Measurements from ENCODE around the gene SLC25A5. TPM values are rescaled to one million over a fixed set of nuclear protein-coding genes. Genes with fewer than 3 reads are reported as not detected.
A peak's percentile ranks its signal among the peaks of the same experiment; 100 is the strongest.

The SLC25A5 gene
- total RNA-seq, 1 donor from 2014 or later: 551 TPM

DNA sequence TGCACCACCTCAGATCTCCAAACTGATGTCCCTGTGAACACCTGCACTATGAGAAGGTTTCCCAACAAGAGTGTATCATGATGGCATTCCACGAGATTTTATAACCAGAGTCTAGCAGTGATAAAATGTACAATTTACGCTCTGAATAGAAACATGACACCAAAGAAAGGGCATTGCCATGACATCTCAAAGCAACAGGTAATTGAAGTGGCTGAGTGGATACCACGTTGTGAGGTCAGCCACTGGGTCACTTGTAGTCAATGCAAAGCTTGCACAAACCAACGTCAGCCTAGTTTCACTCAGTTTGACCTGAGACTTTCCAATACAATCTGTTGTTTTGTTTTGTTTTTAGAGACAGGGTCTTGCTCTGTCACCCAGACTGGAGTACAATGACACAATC is 15.0 kb upstream of the SLC25A5 start:
- H3K4me3 ChIP-seq (ENCODE audit: low read depth, low read length): no peak overlapping the region
- FAIRE-seq (no peak), DNase-seq (ENCODE audit: low read depth) (no peak)
- TF ChIP-seq, protein P1, sequence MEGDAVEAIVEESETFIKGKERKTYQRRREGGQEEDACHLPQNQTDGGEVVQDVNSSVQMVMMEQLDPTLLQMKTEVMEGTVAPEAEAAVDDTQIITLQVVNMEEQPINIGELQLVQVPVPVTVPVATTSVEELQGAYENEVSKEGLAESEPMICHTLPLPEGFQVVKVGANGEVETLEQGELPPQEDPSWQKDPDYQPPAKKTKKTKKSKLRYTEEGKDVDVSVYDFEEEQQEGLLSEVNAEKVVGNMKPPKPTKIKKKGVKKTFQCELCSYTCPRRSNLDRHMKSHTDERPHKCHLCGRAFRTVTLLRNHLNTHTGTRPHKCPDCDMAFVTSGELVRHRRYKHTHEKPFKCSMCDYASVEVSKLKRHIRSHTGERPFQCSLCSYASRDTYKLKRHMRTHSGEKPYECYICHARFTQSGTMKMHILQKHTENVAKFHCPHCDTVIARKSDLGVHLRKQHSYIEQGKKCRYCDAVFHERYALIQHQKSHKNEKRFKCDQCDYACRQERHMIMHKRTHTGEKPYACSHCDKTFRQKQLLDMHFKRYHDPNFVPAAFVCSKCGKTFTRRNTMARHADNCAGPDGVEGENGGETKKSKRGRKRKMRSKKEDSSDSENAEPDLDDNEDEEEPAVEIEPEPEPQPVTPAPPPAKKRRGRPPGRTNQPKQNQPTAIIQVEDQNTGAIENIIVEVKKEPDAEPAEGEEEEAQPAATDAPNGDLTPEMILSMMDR (IDR thresholded peaks at IDR 0.05; ENCODE audit: insufficient read depth, low read length, severe bottlenecking): no peak
- no peaks in the 10 kb centered on the region for H3K36me3 ChIP-seq (ENCODE audit: control insufficient read depth, insufficient read depth, low read length)
- no peaks in the 10 kb centered on the region for H3K27me3 ChIP-seq (ENCODE audit: control insufficient read depth, insufficient read depth, low read length)

DNA sequence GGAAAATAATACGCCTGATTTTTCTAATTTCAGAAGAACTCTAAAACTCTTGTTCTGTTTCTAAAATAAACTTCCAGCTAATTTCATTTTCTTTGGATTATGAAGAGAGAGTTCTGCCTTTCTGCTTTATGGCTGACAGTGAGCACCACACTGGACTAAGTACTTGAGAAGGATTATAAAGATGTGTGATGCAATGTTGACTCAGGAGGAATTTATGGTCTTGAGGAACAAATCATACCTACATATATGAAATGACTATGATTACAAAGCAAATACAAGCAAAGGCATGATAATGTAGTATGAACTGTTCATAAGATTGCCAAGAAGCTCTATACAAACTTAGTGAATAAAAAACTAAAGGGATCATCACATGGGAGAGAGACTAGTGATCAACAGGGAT is 13.0 kb upstream of the SLC25A5 start:
- FAIRE-seq: no peak
- no peaks in the 10 kb centered on the region for H3K36me3 ChIP-seq (ENCODE audit: control insufficient read depth, insufficient read depth, low read length)
- H3K27me3 ChIP-seq (ENCODE audit: control insufficient read depth, insufficient read depth, low read length): no peaks in the 10 kb centered on the region
- TF ChIP-seq, protein P1 (IDR thresholded peaks at IDR 0.05; ENCODE audit: insufficient read depth, low read length, severe bottlenecking): no peak
- DNase-seq (ENCODE audit: low read depth): peak; percentile 87
- H3K4me3 ChIP-seq (ENCODE audit: low read depth, low read length): no peak overlapping the region

DNA sequence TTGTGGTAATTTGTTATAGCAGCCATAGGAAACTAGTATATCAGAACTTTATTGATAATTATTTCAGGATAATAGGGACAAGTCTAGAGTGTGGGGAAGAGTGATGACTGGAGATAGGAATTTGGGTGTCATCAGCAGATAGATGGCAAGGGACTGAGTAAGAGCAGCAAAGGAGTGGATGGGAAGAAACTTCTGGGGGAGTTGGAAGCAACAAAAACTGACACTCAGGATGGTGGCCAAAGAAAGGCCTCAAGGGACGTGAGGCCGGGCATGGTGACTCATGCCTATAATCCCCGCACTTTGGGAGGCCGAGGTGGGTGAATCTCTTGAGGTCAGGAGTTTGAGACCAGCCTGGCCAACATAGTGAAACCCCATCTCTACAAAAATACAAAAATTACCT is 9.1 kb upstream of the SLC25A5 start:
- H3K36me3 ChIP-seq (ENCODE audit: control insufficient read depth, insufficient read depth, low read length): no peaks in the 10 kb centered on the region
- no peak overlapping the region for H3K4me3 ChIP-seq (ENCODE audit: low read depth, low read length)
- H3K27me3 ChIP-seq (ENCODE audit: control insufficient read depth, insufficient read depth, low read length): no peaks in the 10 kb centered on the region
- FAIRE-seq (no peak), DNase-seq (ENCODE audit: low read depth) (no peak)
- TF ChIP-seq, protein P1 (IDR thresholded peaks at IDR 0.05; ENCODE audit: insufficient read depth, low read length, severe bottlenecking): no peak

DNA sequence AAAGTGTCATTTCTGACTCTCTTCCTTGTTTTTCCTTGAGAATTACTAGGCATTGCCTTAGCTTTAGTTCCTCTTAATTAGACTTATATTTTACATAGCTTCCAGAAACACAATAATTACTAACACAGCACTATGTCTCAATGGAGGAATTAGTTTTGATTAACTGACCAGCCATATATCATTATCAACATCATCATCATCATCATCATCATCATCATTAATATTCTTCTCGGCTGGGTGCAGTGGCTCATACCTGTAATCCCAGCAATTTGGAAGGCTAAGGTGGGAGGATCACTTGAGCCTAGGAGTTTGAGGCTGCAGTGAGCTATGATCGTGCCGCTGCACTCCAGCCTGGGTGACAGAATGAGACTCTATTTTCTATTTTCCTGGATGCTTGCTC is 2.7 kb upstream of the SLC25A5 start:
- Histone ChIP-seq H3K4me3 (ENCODE audit: low read depth, low read length) (no peak overlapping the region), H3K36me3 (ENCODE audit: control insufficient read depth, insufficient read depth, low read length) (peaks cover 9% of the 10 kb centered on the region), H3K27me3 (ENCODE audit: control insufficient read depth, insufficient read depth, low read length) (no peaks in the 10 kb centered on the region)
- no peak for FAIRE-seq
- no peak for DNase-seq (ENCODE audit: low read depth)
- TF ChIP-seq, protein P1 (IDR thresholded peaks at IDR 0.05; ENCODE audit: insufficient read depth, low read length, severe bottlenecking): no peak

DNA sequence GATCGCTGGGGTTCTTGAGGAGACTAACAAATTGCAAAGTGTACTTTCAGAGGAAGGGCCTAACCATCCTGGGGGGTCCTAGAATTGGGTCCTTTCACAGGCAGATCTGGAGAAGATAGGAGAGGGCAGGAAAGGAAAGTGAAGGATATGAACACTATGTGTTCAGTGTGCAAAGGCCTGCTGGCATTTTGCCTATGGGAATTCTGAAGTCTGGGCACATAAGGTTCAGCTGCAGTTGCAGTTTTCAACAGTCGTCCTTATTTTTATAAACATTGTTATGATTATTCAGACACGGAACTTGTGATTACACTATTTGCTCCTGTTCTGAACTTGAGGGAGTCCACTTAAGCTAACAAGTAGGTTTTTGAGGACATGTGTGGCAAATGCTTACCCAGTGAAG is 1.3 kb upstream of the SLC25A5 start:
- DNase-seq (ENCODE audit: low read depth) (no peak), FAIRE-seq (no peak)
- H3K36me3 ChIP-seq (ENCODE audit: control insufficient read depth, insufficient read depth, low read length): peaks cover 11% of the 10 kb centered on the region
- TF ChIP-seq, protein P1 (IDR thresholded peaks at IDR 0.05; ENCODE audit: insufficient read depth, low read length, severe bottlenecking): no peak
- H3K27me3 ChIP-seq (ENCODE audit: control insufficient read depth, insufficient read depth, low read length): no peaks in the 10 kb centered on the region
- no peak overlapping the region for H3K4me3 ChIP-seq (ENCODE audit: low read depth, low read length)

DNA sequence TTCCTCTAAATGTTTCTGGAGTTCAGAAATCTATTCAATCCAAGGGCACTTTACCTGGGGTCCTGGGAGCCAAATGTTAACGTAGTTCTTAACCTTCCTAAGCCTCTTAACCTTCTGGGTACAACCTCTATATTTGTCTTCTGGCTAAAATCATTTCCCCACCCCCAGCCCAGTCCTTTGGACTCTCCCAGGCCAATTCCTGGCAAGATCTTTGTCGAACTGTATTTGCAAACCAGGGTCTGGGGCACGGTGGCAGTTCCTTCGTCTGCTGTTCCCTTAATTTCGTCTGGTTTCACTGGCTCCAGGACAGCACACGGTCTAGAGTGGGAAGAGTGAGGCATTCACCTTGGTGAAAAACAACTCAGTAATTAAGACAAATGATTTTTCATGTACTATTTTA is 811 bp upstream of the SLC25A5 start:
- Histone ChIP-seq H3K4me3 (ENCODE audit: low read depth, low read length) (no peak overlapping the region), H3K27me3 (ENCODE audit: control insufficient read depth, insufficient read depth, low read length) (no peaks in the 10 kb centered on the region), H3K36me3 (ENCODE audit: control insufficient read depth, insufficient read depth, low read length) (peaks cover 11% of the 10 kb centered on the region)
- FAIRE-seq (no peak), DNase-seq (ENCODE audit: low read depth) (no peak)
- TF ChIP-seq, protein P1 (IDR thresholded peaks at IDR 0.05; ENCODE audit: insufficient read depth, low read length, severe bottlenecking): no peak

All from bronchial epithelial cell (primary cell).